IPS-15b (cell line): ENCODE measurements around the gene GFPT2.
"Not testable (repeated sequence)": the region's sequence is repeated elsewhere in the genome, so short reads cannot be mapped to it uniquely, and the experiment has no call there.

Experiments
- H3K27me3 ChIP-seq: one replicate; pipeline ENCODE4 v1.6.1; 2013; ENCODE audit warnings: low read length; ENCODE audit not compliant: control insufficient read depth, insufficient read depth
- H3K36me3 ChIP-seq: one replicate; pipeline ENCODE4 v1.6.1; 2013; ENCODE audit warnings: low read length; ENCODE audit not compliant: control insufficient read depth, insufficient read depth
- H3K4me1 ChIP-seq: one replicate; pipeline ENCODE4 v1.6.1; 2013; ENCODE audit warnings: mild to moderate bottlenecking, low read length; ENCODE audit not compliant: control insufficient read depth, insufficient read depth
- H3K4me3 ChIP-seq: one replicate; pipeline ENCODE4 v1.5.1; 2013; ENCODE audit warnings: low read depth, low read length
- H3K9ac ChIP-seq: one replicate; pipeline ENCODE4 v1.6.1; 2013; ENCODE audit warnings: low read depth, mild to moderate bottlenecking, low read length
- H3K9me3 ChIP-seq: one replicate; pipeline ENCODE4 v1.6.1; 2013; ENCODE audit warnings: mild to moderate bottlenecking, low read length; ENCODE audit not compliant: control insufficient read depth, insufficient read depth

Gene GFPT2

GRCh38 chr5:180305481-180305880 lies 47.7 kb downstream of the GFPT2 start:
- Histone ChIP-seq H3K4me1 (peaks cover 3% of the 10 kb centered on the region), H3K9me3 (no peaks in the 10 kb centered on the region), H3K36me3 (peaks cover 52% of the 10 kb centered on the region), H3K27me3 (no peaks in the 10 kb centered on the region), H3K9ac (no peak overlapping the region), H3K4me3 (no peak overlapping the region)

- no peak overlapping the region for H3K4me3 ChIP-seq
- H3K27me3 ChIP-seq, result no peaks in the 10 kb centered on the region
- peaks cover 3% of the 10 kb centered on the region for H3K4me1 ChIP-seq
- peaks cover 52% of the 10 kb centered on the region for H3K36me3 ChIP-seq
- H3K9me3 ChIP-seq, result no peaks in the 10 kb centered on the region
- H3K9ac ChIP-seq, result no peak overlapping the region
These were observed 48.4 kb downstream of the GFPT2 start for GRCh38 chr5:180304431-180305375.

DNA sequence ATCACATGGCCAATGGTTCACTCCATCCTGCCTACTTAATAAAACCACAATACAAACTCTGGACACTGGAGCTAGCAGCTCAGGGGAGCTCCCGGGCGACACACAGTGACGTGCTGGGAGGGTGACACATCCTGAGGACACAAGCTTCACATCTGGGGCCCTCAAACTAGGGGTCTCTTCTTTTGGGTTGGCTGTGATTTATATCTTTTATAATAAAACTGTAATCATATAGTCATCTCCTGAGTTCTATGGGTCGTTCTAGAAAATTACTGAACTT lies 49.2 kb downstream of the GFPT2 start:
- peaks cover 3% of the 10 kb centered on the region for H3K4me1 ChIP-seq
- no peaks in the 10 kb centered on the region for H3K27me3 ChIP-seq
- H3K4me3 ChIP-seq, result no peak overlapping the region
- H3K36me3 ChIP-seq, result peaks cover 52% of the 10 kb centered on the region
- no peaks in the 10 kb centered on the region for H3K9me3 ChIP-seq
- H3K9ac ChIP-seq, result no peak overlapping the region

DNA sequence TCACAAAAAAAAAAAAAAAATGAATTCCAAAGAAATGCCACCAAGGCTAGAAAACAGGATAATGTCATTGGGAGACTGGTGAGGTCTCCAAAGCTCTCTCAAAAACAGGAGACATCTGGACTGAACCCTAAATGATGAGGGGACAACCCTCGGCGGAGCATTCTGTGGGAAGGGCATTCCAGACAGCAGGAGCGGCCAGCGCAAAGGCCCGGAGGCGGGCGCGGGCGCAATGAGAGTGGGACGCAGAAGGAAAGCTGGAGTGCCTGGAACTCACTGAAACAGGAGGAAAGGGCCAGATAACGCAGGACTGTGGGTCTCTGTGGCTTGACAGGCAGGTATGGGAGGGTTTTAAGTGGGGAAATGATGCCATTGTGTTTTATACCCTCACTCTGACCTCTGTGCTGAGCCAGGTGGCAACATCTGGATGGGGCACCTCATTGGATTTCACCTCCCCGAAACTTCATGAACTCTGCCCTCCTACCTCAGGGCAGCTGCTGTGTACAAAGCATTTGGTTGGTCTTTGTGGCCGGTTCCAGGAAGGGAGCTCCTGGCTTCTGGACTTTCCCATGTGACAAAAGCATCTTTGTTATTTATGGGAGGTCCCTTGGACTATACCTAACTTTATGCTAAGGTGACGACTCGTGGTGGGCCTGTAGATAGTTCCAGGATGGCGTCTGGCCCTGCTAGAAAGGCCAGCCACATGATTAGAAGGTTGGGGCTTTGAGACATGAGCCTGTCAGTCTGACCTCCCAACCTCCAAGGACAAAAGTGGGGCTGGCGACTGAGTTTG lies 49.7 kb downstream of the GFPT2 start:
- no peaks in the 10 kb centered on the region for H3K27me3 ChIP-seq
- no peaks in the 10 kb centered on the region for H3K9me3 ChIP-seq
- H3K4me1 ChIP-seq, result peaks cover 3% of the 10 kb centered on the region
- H3K4me3 ChIP-seq, result no peak overlapping the region
- H3K9ac ChIP-seq, result no peak overlapping the region
- H3K36me3 ChIP-seq, result peaks cover 52% of the 10 kb centered on the region

GRCh38 chr5:180302256-180302655 lies 50.9 kb downstream of the GFPT2 start:
- no peak overlapping the region for H3K4me3 ChIP-seq
- peaks cover 49% of the 10 kb centered on the region for H3K36me3 ChIP-seq
- no peaks in the 10 kb centered on the region for H3K27me3 ChIP-seq
- no peaks in the 10 kb centered on the region for H3K9me3 ChIP-seq
- H3K4me1 ChIP-seq, result peaks cover 1% of the 10 kb centered on the region
- no peak overlapping the region for H3K9ac ChIP-seq

DNA sequence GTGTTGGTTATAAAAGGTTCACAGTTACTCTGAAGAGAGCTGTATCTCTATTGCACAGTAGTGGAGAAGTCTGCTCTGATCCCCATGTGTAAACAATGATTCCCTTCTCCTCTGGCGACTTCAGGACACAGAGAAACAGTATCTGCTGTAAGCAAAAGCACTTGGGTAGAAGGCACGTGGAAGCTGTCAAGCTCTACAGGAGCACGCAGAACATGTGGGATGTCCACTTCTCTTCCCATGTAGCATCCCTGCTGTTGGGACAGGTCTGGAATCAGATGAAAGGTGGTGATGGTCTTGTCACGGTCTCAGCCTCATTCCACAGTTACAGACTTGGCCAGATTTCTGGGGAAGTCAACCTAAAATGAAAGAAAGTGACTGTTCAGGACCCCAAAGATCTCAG lies 51.9 kb downstream of the GFPT2 start:
- Histone ChIP-seq H3K36me3 (peaks cover 41% of the 10 kb centered on the region), H3K4me3 (no peak overlapping the region), H3K27me3 (no peaks in the 10 kb centered on the region), H3K4me1 (no peaks in the 10 kb centered on the region), H3K9ac (no peak overlapping the region), H3K9me3 (no peaks in the 10 kb centered on the region)

- no peak overlapping the region for H3K9ac ChIP-seq
- H3K9me3 ChIP-seq, result no peaks in the 10 kb centered on the region
- H3K4me1 ChIP-seq, result peaks cover 3% of the 10 kb centered on the region
- H3K4me3 ChIP-seq, result no peak overlapping the region
- H3K36me3 ChIP-seq, result peaks cover 27% of the 10 kb centered on the region
- no peaks in the 10 kb centered on the region for H3K27me3 ChIP-seq
These were observed 53.6 kb downstream of the GFPT2 start for GRCh38 chr5:180299526-180299925.

DNA sequence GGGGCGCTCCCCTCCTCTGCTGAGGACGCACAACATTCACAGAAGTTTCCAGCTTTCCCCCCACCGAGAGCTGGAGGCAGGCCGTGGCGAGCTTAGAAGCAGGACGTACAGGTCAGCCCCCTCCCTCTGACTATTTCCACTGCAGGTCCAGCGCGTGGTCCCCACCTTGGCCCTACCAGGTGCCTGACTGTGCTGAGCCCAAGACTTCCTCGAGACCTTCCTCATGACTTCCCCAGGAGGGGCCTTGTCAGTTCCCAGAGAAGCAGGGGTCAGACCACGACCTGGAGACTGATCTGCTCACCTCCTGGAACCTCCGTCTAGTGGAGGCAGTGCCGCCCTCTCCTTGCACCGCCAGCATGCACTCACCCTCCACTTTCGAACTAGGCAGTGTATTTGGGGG lies 54.1 kb downstream of the GFPT2 start:
- H3K4me1 ChIP-seq, H3K4me3 ChIP-seq, H3K9me3 ChIP-seq, H3K27me3 ChIP-seq, H3K9ac ChIP-seq: not testable (repeated sequence)
- peaks cover 22% of the 10 kb centered on the region for H3K36me3 ChIP-seq

- Histone ChIP-seq H3K4me3 (no peak overlapping the region), H3K9me3 (no peaks in the 10 kb centered on the region), H3K4me1 (peaks cover 3% of the 10 kb centered on the region), H3K27me3 (no peaks in the 10 kb centered on the region), H3K36me3 (peaks cover 13% of the 10 kb centered on the region), H3K9ac (no peak overlapping the region)
These were observed 55.4 kb downstream of the GFPT2 start for GRCh38 chr5:180297587-180298282.

GRCh38 chr5:180296771-180297170 lies 56.4 kb downstream of the GFPT2 start:
- H3K27me3 ChIP-seq, result no peaks in the 10 kb centered on the region
- H3K4me1 ChIP-seq, result peaks cover 3% of the 10 kb centered on the region
- no peaks in the 10 kb centered on the region for H3K9me3 ChIP-seq
- H3K36me3 ChIP-seq, result peaks cover 8% of the 10 kb centered on the region
- H3K4me3 ChIP-seq, result no peak overlapping the region
- no peak overlapping the region for H3K9ac ChIP-seq

- peak overlapping the region; percentile 5 for H3K4me3 ChIP-seq
- H3K4me1 ChIP-seq, result peaks cover 6% of the 10 kb centered on the region
- H3K9ac ChIP-seq, result no peak overlapping the region
- H3K36me3 ChIP-seq, result no peaks in the 10 kb centered on the region
- H3K9me3 ChIP-seq, result no peaks in the 10 kb centered on the region
- H3K27me3 ChIP-seq, result no peaks in the 10 kb centered on the region
These were observed 58.1 kb downstream of the GFPT2 start for GRCh38 chr5:180294913-180295555.
